GM06990 (cell line): ENCODE results near the gene RRAS.

Experiments used
- DNase-seq: peaks from one replicate; pipeline ENCODE4 v3.0.0-alpha.2; 2011; ENCODE audit not compliant: insufficient read length; ENCODE audit errors: extremely low read depth
- H3K27me3 ChIP-seq: replicated peaks from 2 replicates; pipeline ENCODE4 v1.6.0; 2011; ENCODE audit warnings: low read length; ENCODE audit not compliant: control insufficient read depth, insufficient read depth
- H3K36me3 ChIP-seq: 2 replicates; pipeline ENCODE4 v1.5.1; 2011; ENCODE audit warnings: low read length; ENCODE audit not compliant: control insufficient read depth, insufficient read depth
- H3K4me3 ChIP-seq: replicated peaks from 2 replicates; pipeline ENCODE4 v1.5.1; 2011; ENCODE audit warnings: low read depth, mild to moderate bottlenecking, control low read depth, low read length
- CTCF ChIP-seq: IDR thresholded peaks from 2 replicates; pipeline ENCODE4 v1.5.1; 2011; ENCODE audit warnings: low read length, control low read depth, mild to moderate bottlenecking, inconsistent platforms; ENCODE audit not compliant: insufficient read depth, poor library complexity, severe bottlenecking

Gene RRAS

GRCh38 chr19:49591731-49592485 lies 48.0 kb downstream of the RRAS start:
- H3K4me3 ChIP-seq, result peak overlapping the region; percentile 73
- no peak for TF ChIP-seq CTCF
- no peaks in the 10 kb centered on the region for H3K27me3 ChIP-seq
- peaks cover 12% of the 10 kb centered on the region for H3K36me3 ChIP-seq
- peak; percentile 74 for DNase-seq

GRCh38 chr19:49590971-49591730 lies 48.8 kb downstream of the RRAS start, which contains the start of gene PRR12:
Gene PRR12 (plus strand): TSS chr19:49591182. CDS start chr19:49591655, 473 bp downstream.
- no peak for TF ChIP-seq CTCF
- H3K36me3 ChIP-seq, result peaks cover 8% of the 10 kb centered on the region
- no peaks in the 10 kb centered on the region for H3K27me3 ChIP-seq
- H3K4me3 ChIP-seq, result peak within 1 kb of the TSS; percentile 78
- peak; percentile 85 for DNase-seq

- Histone ChIP-seq H3K4me3 (peak overlapping the region; percentile 78), H3K27me3 (no peaks in the 10 kb centered on the region), H3K36me3 (peaks cover 2% of the 10 kb centered on the region)
- no peak for TF ChIP-seq CTCF
- DNase-seq, result peak; percentile 94
Measured at GRCh38 chr19:49590071-49590970, 49.6 kb downstream of the RRAS start.

- H3K4me3 ChIP-seq, result no peak overlapping the region
- DNase-seq, result no peak
- no peak for TF ChIP-seq CTCF
Measured at GRCh38 chr19:49589502-49589905, 50.4 kb downstream of the RRAS start.

GRCh38 chr19:49588365-49589122 lies 51.4 kb downstream of the RRAS start:
- Histone ChIP-seq H3K27me3 (no peaks in the 10 kb centered on the region), H3K4me3 (no peak overlapping the region), H3K36me3 (no peaks in the 10 kb centered on the region)
- no peak for TF ChIP-seq CTCF
- no peak for DNase-seq

More at GRCh38 chr19:49589502-49589905, 50.4 kb downstream of the RRAS start:
- no peaks in the 10 kb centered on the region for H3K27me3 ChIP-seq
- H3K36me3 ChIP-seq, result peaks cover 2% of the 10 kb centered on the region
